HepG2 (cell line): Measurements from ENCODE around the gene NUAK2. TPM values are rescaled to one million over a fixed set of nuclear protein-coding genes. Genes with fewer than 3 reads are reported as not detected.

Experiments used
- ATAC-seq: fragments of 200-7000 bp; cut with Tn5 transposase; 3 replicates; pipeline ENCODE4 v1.9.1; 2020; ENCODE audit warnings: mild to moderate bottlenecking, moderate library complexity
- BruUV-seq: library from RNA; stranded (reverse); fragments of 400-500 nt; replicated peaks from 2 replicates; lab custom pipeline; 2021; lab: Mats Ljungman, UMichigan
- CTCF ChIA-PET: fragments of 300-600 bp; formaldehyde crosslinking; extraction: SDS; loops from one replicate; lab custom pipeline; 2021; ENCODE audit warnings: low total read pairs, inconsistent platforms, low intra/inter-chr PET ratio; lab: Yijun Ruan, JAX
- POLR2A ChIA-PET: fragments of 350-600 bp; sonication (Branson Sonifier 250); formaldehyde crosslinking; loops from one replicate; lab custom pipeline; 2020; ENCODE audit warnings: antibody characterized with exemption, inconsistent platforms; lab: Yijun Ruan, JAX
- DNase-seq: peaks from one replicate; pipeline ENCODE4 v3.0.0-alpha.2; 2015; ENCODE audit warnings: low spot score
- FAIRE-seq: peaks from 3 replicates; lab custom pipeline; 2011; peaks lifted over from hg19 to GRCh38; lab: Jason Lieb, UNC
- H2AFZ ChIP-seq: one replicate; pipeline ENCODE4 v1.6.1; 2011; ENCODE audit warnings: low read length, inconsistent platforms
- H3K27ac ChIP-seq: fragments of 300-600 bp; 3 replicates; pipeline ENCODE4 v1.8.0; 2011; ENCODE audit warnings: mixed run types, mild to moderate bottlenecking, mixed read lengths, low read length, inconsistent platforms; ENCODE audit not compliant: insufficient read depth; ENCODE audit errors: extremely low read length
- H3K27me3 ChIP-seq, 2 experiments: fragments of 200-600 bp in 1 of 2; 2 replicates in 1 of 2; 3 replicates in 1 of 2; pipeline versions ENCODE4 v1.6.0 to v1.8.0; 2011; ENCODE audit warnings: low read length in 2 of 2, mild to moderate bottlenecking in 2 of 2, moderate library complexity in 2 of 2, inconsistent platforms in 1 of 2; ENCODE audit not compliant: insufficient read depth in 2 of 2, control insufficient read depth in 1 of 2
- H3K36me3 ChIP-seq, 2 experiments: fragments of 200-600 bp in 1 of 2; replicated peaks in 1 of 2; 2 replicates in 1 of 2; 3 replicates in 1 of 2; pipeline versions ENCODE4 v1.5.1 to v1.8.0; 2011; ENCODE audit warnings: low read length in 2 of 2, inconsistent platforms in 1 of 2; ENCODE audit not compliant: insufficient read depth in 2 of 2, control insufficient read depth in 1 of 2
- H3K4me1 ChIP-seq: 2 replicates; pipeline ENCODE4 v1.5.1; 2012; ENCODE audit warnings: low read length, inconsistent platforms; ENCODE audit not compliant: insufficient read depth
- H3K4me2 ChIP-seq: 2 replicates; pipeline ENCODE4 v1.6.0; 2011; ENCODE audit warnings: low read depth, low read length, inconsistent platforms
- H3K4me3 ChIP-seq, 3 experiments: fragments of 200-600 bp in 1 of 3; sonication (generic), shearing (Covaris generic) in 1 of 3; replicated peaks in 1 of 3; 2 replicates each; pipeline ENCODE4 v1.5.1; 2011 to 2016; ENCODE audit warnings: low read length in 3 of 3, inconsistent platforms in 2 of 3, low read depth in 2 of 3, mild to moderate bottlenecking in 2 of 3, control low read depth in 1 of 3, mixed read lengths in 1 of 3; ENCODE audit not compliant: insufficient read depth in 1 of 3
- H3K79me2 ChIP-seq: one replicate; pipeline ENCODE4 v1.6.1; 2011; ENCODE audit warnings: low read length, inconsistent platforms; ENCODE audit not compliant: insufficient read depth
- H3K9ac ChIP-seq: 2 replicates; pipeline ENCODE4 v1.6.0; 2011; ENCODE audit warnings: mild to moderate bottlenecking, low read depth, low read length, inconsistent platforms; ENCODE audit not compliant: insufficient read depth
- H3K9me3 ChIP-seq: 2 replicates; pipeline ENCODE4 v1.5.1; 2012; ENCODE audit warnings: mild to moderate bottlenecking, low read length
- H4K20me1 ChIP-seq: 2 replicates; pipeline ENCODE4 v1.6.0; 2011; ENCODE audit warnings: inconsistent platforms, mild to moderate bottlenecking, low read length, moderate library complexity; ENCODE audit not compliant: insufficient read depth
- BRCA1 ChIP-seq: sonication (generic); formaldehyde crosslinking; IDR thresholded peaks from 2 replicates; pipeline ENCODE4 v1.4.0; 2020; ENCODE audit warnings: missing genetic modification reagents
- KDM6A ChIP-seq: IDR thresholded peaks from 2 replicates; pipeline ENCODE4 v1.6.1; 2016; ENCODE audit warnings: low read depth
- NPAS2 ChIP-seq: sonication (generic); formaldehyde crosslinking; IDR thresholded peaks from 2 replicates; pipeline ENCODE4 v1.8.0; 2022; ENCODE audit warnings: mild to moderate bottlenecking, missing genetic modification reagents, borderline replicate concordance
- SIN3A ChIP-seq: IDR thresholded peaks from 2 replicates; pipeline ENCODE4 v1.6.1; 2011; ENCODE audit warnings: low read depth, mild to moderate bottlenecking, control low read depth, low read length, borderline replicate concordance
- SMAD1 ChIP-seq: sonication (generic); formaldehyde crosslinking; IDR thresholded peaks from 2 replicates; pipeline ENCODE4 v1.4.0; 2020; ENCODE audit warnings: missing genetic modification reagents, low read depth, mild to moderate bottlenecking, borderline replicate concordance
- SMYD3 ChIP-seq: sonication (generic); formaldehyde crosslinking; IDR thresholded peaks from 2 replicates; pipeline ENCODE4 v1.8.1; 2023; ENCODE audit warnings: mild to moderate bottlenecking, missing genetic modification reagents
- SNRNP70 ChIP-seq: fragments of 200-400 bp; formaldehyde crosslinking; IDR thresholded peaks from 2 replicates; pipeline ENCODE4 v1.6.1; 2017; ENCODE audit warnings: mild to moderate bottlenecking, low read depth, low read length, moderate library complexity
- SRSF1 ChIP-seq: fragments of 200-400 bp; formaldehyde crosslinking; optimal IDR thresholded peaks from 2 replicates; pipeline ENCODE3; 2017; ENCODE audit warnings: mild to moderate bottlenecking, low read depth, low read length, moderate library complexity
- STAT5B ChIP-seq: sonication (generic); formaldehyde crosslinking; IDR thresholded peaks from 2 replicates; pipeline ENCODE4 v1.4.0; 2020; ENCODE audit warnings: missing genetic modification reagents
- TCF12 ChIP-seq, 2 experiments: fragments of 450-650 bp in 1 of 2; sonication (generic) in 1 of 2; formaldehyde crosslinking in 1 of 2; IDR thresholded peaks; 2 replicates each; pipeline versions ENCODE4 v1.6.1 to v1.8.0; 2017 to 2022; ENCODE audit warnings: antibody characterized with exemption in 1 of 2, mild to moderate bottlenecking in 1 of 2, missing genetic modification reagents in 1 of 2, moderate library complexity in 1 of 2
- TERF1 ChIP-seq: sonication (generic); formaldehyde crosslinking; IDR thresholded peaks from 2 replicates; pipeline ENCODE4 v1.8.0; 2022; ENCODE audit warnings: mild to moderate bottlenecking, missing genetic modification reagents, moderate library complexity
- TRIM24 ChIP-seq: sonication (generic); formaldehyde crosslinking; IDR thresholded peaks from 2 replicates; pipeline ENCODE4 v1.8.0; 2022; ENCODE audit warnings: mild to moderate bottlenecking, missing genetic modification reagents
- ZBTB21 ChIP-seq: sonication (generic); formaldehyde crosslinking; IDR thresholded peaks from 2 replicates; pipeline ENCODE4 v1.4.0; 2020; ENCODE audit warnings: missing genetic modification reagents
- ZFP36L1 ChIP-seq: sonication (generic); formaldehyde crosslinking; IDR thresholded peaks from 2 replicates; pipeline ENCODE4 v1.8.0; 2022; ENCODE audit warnings: mild to moderate bottlenecking, missing genetic modification reagents, moderate library complexity
- ZFX ChIP-seq: sonication (generic); formaldehyde crosslinking; IDR thresholded peaks from 2 replicates; pipeline ENCODE4 v1.4.0; 2020; ENCODE audit warnings: mild to moderate bottlenecking, low read depth, missing genetic modification reagents, moderate library complexity
- ZNF232 ChIP-seq: sonication (generic); formaldehyde crosslinking; IDR thresholded peaks from 2 replicates; pipeline ENCODE4 v1.4.0; 2020; ENCODE audit warnings: missing genetic modification reagents, borderline replicate concordance
- WGBS: methylation state at CpG from one replicate; pipeline ENCODE4 v1.1.6; 2017; ENCODE audit warnings: low lambda C conversion rate; 5-methylcytosine and 5-hydroxymethylcytosine counted together
- in situ Hi-C: cut with HindIII; loops from 2 replicates; pipeline ENCODE4 v1.10.0; 2017; ENCODE audit warnings: low pct_unique_long_range_greater_than_20kb; ENCODE audit not compliant: extremely low pct_ligation_motif_present
- intact Hi-C: fragments of 100-400 bp; cut with micrococcal nuclease; formaldehyde crosslinking; loops from one replicate; pipeline ENCODE4 v1.10.0; 2022; ENCODE audit not compliant: unreplicated experiment
- polyA plus RNA-seq, 8 experiments: library from polyadenylated mRNA; depleted of rRNA in 3 of 8; stranded (reverse) in 7 of 8; unstranded in 1 of 8; fragments of >200 nt; fragmentation: Illumina TruSeq in 4 of 8; extraction: Trizol in 4 of 8; gene quantifications; 2 replicates each; pipeline versions ENCODE4 v1.2.1 to v1.2.3, GENCODE V29; 2011 to 2016; ENCODE audit warnings: low read depth in 4 of 8, missing spikeins in 1 of 8, mixed read lengths in 1 of 8; ENCODE audit not compliant: insufficient read depth in 1 of 8
- total RNA-seq, 5 experiments: library from RNA; depleted of rRNA; stranded (reverse); fragments of >200 nt; fragmentation: Illumina TruSeq; extraction: Trizol; gene quantifications; 2 replicates each; pipeline ENCODE4 v1.2.3, GENCODE V29; 2016; ENCODE audit warnings: low read depth in 1 of 5
- TF ChIP-seq, protein P1 (sequence below): sonication (generic); formaldehyde crosslinking; IDR thresholded peaks from 2 replicates; pipeline ENCODE4 v1.5.0; 2020; ENCODE audit warnings: mild to moderate bottlenecking, missing genetic modification reagents
- TF ChIP-seq, protein P2 (sequence below): sonication (generic); formaldehyde crosslinking; IDR thresholded peaks from 2 replicates; pipeline ENCODE4 v1.4.0; 2020; ENCODE audit warnings: missing genetic modification reagents, borderline replicate concordance

Gene NUAK2
- total and polyA plus RNA-seq, 2 of the 13 experiments (the other 11 are each of a cell fraction or from before 2014, with no cell fraction given): 0.75 to 1.1 TPM

- CTCF ChIA-PET: no interaction called here
- Histone ChIP-seq H3K4me2 (no peak overlapping the region), H4K20me1 (no peaks in the 10 kb centered on the region), H3K9ac (no peak overlapping the region), H3K27ac (no peak overlapping the region), H3K4me3 (no peak overlapping the region), H3K4me1 (no peaks in the 10 kb centered on the region), H3K27me3 (peaks cover 5 to 35% of the 10 kb centered on the region in 2 experiments), H3K9me3 (no peaks in the 10 kb centered on the region), H2AFZ (no peak overlapping the region), H3K36me3 (no peaks in the 10 kb centered on the region), H3K79me2 (no peaks in the 10 kb centered on the region)
- intact Hi-C loops (loop anchor here (5.0 to 10.0 kb wide), 2 partner anchors 117 to 150 kb away; partner anchors contain the start of gene BLACAT1), in situ Hi-C loops (loop anchor here (10.0 kb wide), 1 partner anchor 363 kb away; no protein-coding TSS in a partner anchor)
- 2% methylated on average over 3 of the region's 7 CpGs for WGBS
- DNase-seq (no peak), FAIRE-seq (no peak), ATAC-seq (no peak)
- BruUV-seq: no TSS peak
- POLR2A ChIA-PET: no interaction called here
- no peak for TF ChIP-seq ZFP36L1 (CRISPR knock-in tag)
- TF ChIP-seq SRSF1: no peak
- no peak for TF ChIP-seq SMAD1
- no peak for TF ChIP-seq SMYD3 (CRISPR knock-in tag)
- TF ChIP-seq TERF1 (CRISPR knock-in tag): no peak
- TF ChIP-seq KDM6A: no peak
- TF ChIP-seq SNRNP70: no peak
- TF ChIP-seq BRCA1 (CRISPR knock-in tag): no peak
- TF ChIP-seq, protein P1, sequence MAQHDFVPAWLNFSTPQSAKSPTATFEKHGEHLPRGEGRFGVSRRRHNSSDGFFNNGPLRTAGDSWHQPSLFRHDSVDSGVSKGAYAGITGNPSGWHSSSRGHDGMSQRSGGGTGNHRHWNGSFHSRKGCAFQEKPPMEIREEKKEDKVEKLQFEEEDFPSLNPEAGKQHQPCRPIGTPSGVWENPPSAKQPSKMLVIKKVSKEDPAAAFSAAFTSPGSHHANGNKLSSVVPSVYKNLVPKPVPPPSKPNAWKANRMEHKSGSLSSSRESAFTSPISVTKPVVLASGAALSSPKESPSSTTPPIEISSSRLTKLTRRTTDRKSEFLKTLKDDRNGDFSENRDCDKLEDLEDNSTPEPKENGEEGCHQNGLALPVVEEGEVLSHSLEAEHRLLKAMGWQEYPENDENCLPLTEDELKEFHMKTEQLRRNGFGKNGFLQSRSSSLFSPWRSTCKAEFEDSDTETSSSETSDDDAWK (CRISPR knock-in tag): no peak
- no peak for TF ChIP-seq SIN3A
- TF ChIP-seq TCF12 (IDR thresholded peaks at IDR 0.05): no peak
- TF ChIP-seq TCF12 (CRISPR knock-in tag; IDR thresholded peaks at IDR 0.05): no peak
- TF ChIP-seq ZBTB21 (CRISPR knock-in tag): no peak
- no peak for TF ChIP-seq ZNF232 (CRISPR knock-in tag)
- TF ChIP-seq, protein P2, sequence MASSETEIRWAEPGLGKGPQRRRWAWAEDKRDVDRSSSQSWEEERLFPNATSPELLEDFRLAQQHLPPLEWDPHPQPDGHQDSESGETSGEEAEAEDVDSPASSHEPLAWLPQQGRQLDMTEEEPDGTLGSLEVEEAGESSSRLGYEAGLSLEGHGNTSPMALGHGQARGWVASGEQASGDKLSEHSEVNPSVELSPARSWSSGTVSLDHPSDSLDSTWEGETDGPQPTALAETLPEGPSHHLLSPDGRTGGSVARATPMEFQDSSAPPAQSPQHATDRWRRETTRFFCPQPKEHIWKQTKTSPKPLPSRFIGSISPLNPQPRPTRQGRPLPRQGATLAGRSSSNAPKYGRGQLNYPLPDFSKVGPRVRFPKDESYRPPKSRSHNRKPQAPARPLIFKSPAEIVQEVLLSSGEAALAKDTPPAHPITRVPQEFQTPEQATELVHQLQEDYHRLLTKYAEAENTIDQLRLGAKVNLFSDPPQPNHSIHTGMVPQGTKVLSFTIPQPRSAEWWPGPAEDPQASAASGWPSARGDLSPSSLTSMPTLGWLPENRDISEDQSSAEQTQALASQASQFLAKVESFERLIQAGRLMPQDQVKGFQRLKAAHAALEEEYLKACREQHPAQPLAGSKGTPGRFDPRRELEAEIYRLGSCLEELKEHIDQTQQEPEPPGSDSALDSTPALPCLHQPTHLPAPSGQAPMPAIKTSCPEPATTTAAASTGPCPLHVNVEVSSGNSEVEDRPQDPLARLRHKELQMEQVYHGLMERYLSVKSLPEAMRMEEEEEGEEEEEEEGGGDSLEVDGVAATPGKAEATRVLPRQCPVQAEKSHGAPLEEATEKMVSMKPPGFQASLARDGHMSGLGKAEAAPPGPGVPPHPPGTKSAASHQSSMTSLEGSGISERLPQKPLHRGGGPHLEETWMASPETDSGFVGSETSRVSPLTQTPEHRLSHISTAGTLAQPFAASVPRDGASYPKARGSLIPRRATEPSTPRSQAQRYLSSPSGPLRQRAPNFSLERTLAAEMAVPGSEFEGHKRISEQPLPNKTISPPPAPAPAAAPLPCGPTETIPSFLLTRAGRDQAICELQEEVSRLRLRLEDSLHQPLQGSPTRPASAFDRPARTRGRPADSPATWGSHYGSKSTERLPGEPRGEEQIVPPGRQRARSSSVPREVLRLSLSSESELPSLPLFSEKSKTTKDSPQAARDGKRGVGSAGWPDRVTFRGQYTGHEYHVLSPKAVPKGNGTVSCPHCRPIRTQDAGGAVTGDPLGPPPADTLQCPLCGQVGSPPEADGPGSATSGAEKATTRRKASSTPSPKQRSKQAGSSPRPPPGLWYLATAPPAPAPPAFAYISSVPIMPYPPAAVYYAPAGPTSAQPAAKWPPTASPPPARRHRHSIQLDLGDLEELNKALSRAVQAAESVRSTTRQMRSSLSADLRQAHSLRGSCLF (CRISPR knock-in tag): no peak
- no peak for TF ChIP-seq STAT5B (CRISPR knock-in tag)
- no peak for TF ChIP-seq ZFX
- TF ChIP-seq TRIM24 (CRISPR knock-in tag): no peak
- TF ChIP-seq NPAS2 (CRISPR knock-in tag): no peak
Measured at GRCh38 chr1:205337481-205337880, 15.9 kb upstream of the NUAK2 start.
